ENCODE results near the gene AHSA1. TPM values are rescaled to one million over a fixed set of nuclear protein-coding genes. Genes with fewer than 3 reads are reported as not detected.

AHSA1 gene
- total RNA-seq, 2 donors from 2014 or later, result 144 to 267 TPM

- Histone ChIP-seq H3K4me3 (no peak overlapping the region), H3K27ac (no peak overlapping the region), H3K36me3 (no peaks in the 10 kb centered on the region), H3K9me3 (no peaks in the 10 kb centered on the region), H3K4me1 (replicated peaks) (no peaks in the 10 kb centered on the region), H3K27me3 (replicated peaks; ENCODE audit: insufficient read depth) (no peaks in the 10 kb centered on the region)
- TF ChIP-seq CTCF (IDR thresholded peaks at IDR 0.05), result no peak
- no peak for TF ChIP-seq POLR2AphosphoS5 (IDR thresholded peaks at IDR 0.05)
- 89% methylated on average over 5 of the region's 5 CpGs for WGBS
- DNase-seq (ENCODE audit: low spot score), result no peak
- intact Hi-C loops (cut with DNase I), result no loop called here
Measured at GRCh38 chr14:77478029-77478428, 20.1 kb downstream of the AHSA1 start.

DNA sequence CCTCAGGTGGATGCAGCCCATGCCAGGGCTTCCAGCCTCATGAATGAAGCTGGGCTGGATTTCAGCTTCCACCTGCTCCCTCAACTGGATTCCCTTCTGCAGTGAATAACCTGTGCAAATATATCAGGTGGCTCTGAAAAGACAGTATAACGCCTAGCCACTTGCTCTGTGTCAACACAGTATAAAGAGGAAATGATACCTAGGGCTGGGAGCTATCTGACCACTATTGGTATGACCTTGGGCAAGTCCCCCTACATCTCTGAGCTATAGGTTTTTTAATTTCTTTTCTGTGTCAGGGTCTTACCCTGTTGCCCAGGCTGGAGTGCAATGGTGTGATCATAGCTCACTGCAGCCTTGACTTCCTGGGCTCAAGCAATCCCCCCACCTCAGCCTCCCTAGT is 20.9 kb downstream of the AHSA1 start:
- intact Hi-C loops (cut with DNase I), result no loop called here
- Histone ChIP-seq H3K4me3 (no peak overlapping the region), H3K27ac (no peak overlapping the region), H3K9me3 (no peaks in the 10 kb centered on the region), H3K4me1 (replicated peaks) (no peaks in the 10 kb centered on the region), H3K27me3 (replicated peaks; ENCODE audit: insufficient read depth) (no peaks in the 10 kb centered on the region), H3K36me3 (no peaks in the 10 kb centered on the region)
- TF ChIP-seq POLR2A (IDR thresholded peaks at IDR 0.05), result no peak
- DNase-seq (ENCODE audit: low spot score), result no peak
- 73% methylated on average over 1 of the region's 1 CpG for WGBS

GRCh38 chr14:77482422-77482821 is 24.5 kb downstream of the AHSA1 start:
- TF ChIP-seq CTCF (IDR thresholded peaks at IDR 0.05) (no peak), POLR2A (IDR thresholded peaks at IDR 0.05) (no peak), POLR2AphosphoS5 (IDR thresholded peaks at IDR 0.05) (no peak)
- Histone ChIP-seq H3K4me3 (no peak overlapping the region), H3K9me3 (no peaks in the 10 kb centered on the region), H3K4me1 (replicated peaks) (no peaks in the 10 kb centered on the region), H3K27me3 (replicated peaks; ENCODE audit: insufficient read depth) (no peaks in the 10 kb centered on the region), H3K36me3 (no peaks in the 10 kb centered on the region), H3K27ac (no peak overlapping the region)
- no peak for DNase-seq (ENCODE audit: low spot score)
- intact Hi-C loops (cut with DNase I), result no loop called here
- WGBS, result 92% methylated on average over 6 of the region's 8 CpGs

GRCh38 chr14:77485256-77485655 is 27.4 kb downstream of the AHSA1 start:
- Histone ChIP-seq H3K4me1 (replicated peaks) (no peaks in the 10 kb centered on the region), H3K27ac (no peak overlapping the region), H3K27me3 (replicated peaks; ENCODE audit: insufficient read depth) (no peaks in the 10 kb centered on the region), H3K9me3 (no peaks in the 10 kb centered on the region), H3K36me3 (no peaks in the 10 kb centered on the region), H3K4me3 (no peak overlapping the region)
- no peak for DNase-seq (ENCODE audit: low spot score)
- 43% methylated on average over 1 of the region's 3 CpGs for WGBS
- intact Hi-C loops (cut with DNase I), result no loop called here
- TF ChIP-seq POLR2A (IDR thresholded peaks at IDR 0.05) (no peak), POLR2AphosphoS5 (IDR thresholded peaks at IDR 0.05) (no peak), CTCF (IDR thresholded peaks at IDR 0.05) (no peak)

DNA sequence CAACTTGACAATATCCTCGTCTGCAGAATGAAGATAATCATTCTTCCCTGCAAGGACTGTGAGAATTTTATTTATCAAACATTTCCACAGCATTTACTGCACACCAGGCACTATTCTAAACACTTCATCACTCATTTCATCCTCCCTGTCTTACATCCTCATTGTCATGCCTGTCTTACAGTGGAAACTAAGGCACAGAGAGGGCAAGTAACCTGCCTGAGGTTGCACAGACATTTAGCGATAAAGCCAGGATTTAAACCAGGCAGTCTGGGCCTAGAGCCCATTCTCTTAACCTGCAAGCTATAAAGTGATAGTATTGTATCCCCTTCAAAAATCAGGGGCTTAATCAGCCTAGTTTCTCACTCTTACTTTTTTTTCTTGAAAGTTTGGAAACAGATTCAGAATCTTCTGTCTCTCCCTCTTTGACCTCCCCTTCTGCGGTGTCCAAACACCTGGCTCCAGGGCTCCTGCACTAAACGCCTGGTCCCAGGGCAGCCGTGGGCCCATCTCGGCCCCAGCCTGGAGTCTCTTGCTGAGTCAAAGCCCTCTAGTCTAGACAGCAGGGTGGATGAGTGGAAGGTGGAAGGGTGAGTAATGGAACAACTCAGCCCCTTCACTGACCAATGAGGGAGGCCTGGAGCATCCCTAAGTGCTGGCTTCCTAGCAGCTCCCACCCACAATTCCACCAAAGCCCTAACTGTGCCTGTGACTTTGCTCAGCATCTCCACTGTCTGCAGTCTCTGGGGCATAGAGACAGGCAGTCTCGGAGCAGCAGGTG is 28.2 kb downstream of the AHSA1 start:
- TF ChIP-seq POLR2A (IDR thresholded peaks at IDR 0.05) (no peak), POLR2AphosphoS5 (IDR thresholded peaks at IDR 0.05) (no peak), CTCF (IDR thresholded peaks at IDR 0.05) (no peak)
- Histone ChIP-seq H3K36me3 (no peaks in the 10 kb centered on the region), H3K4me3 (no peak overlapping the region), H3K27me3 (replicated peaks; ENCODE audit: insufficient read depth) (no peaks in the 10 kb centered on the region), H3K27ac (no peak overlapping the region), H3K4me1 (replicated peaks) (no peaks in the 10 kb centered on the region), H3K9me3 (no peaks in the 10 kb centered on the region)
- intact Hi-C loops (cut with DNase I), result no loop called here
- no peak for DNase-seq (ENCODE audit: low spot score)
- WGBS, result 93% methylated on average over 7 of the region's 7 CpGs
